SK-N-SH treated with all-trans-retinoic acid at 6 μM for 48 hours (cell line): Measurements from ENCODE around the gene DMAC2.

Source experiments
- CSRNP3 ChIP-seq: fragments of 250-450 bp; sonication (Bioruptor Pico); IDR thresholded peaks from 2 replicates; pipeline ENCODE4 v1.5.1; 2021; ENCODE audit warnings: mild to moderate bottlenecking, moderate library complexity
- GLIS3 ChIP-seq: fragments of 250-450 bp; sonication (Bioruptor Pico); IDR thresholded peaks from 2 replicates; pipeline ENCODE4 v1.5.0; 2020; ENCODE audit warnings: mild to moderate bottlenecking, moderate library complexity
- ZC3H10 ChIP-seq: fragments of 250-450 bp; sonication (Bioruptor Pico); IDR thresholded peaks from 2 replicates; pipeline ENCODE4 v1.5.1; 2021; ENCODE audit warnings: mild to moderate bottlenecking, moderate library complexity
- TF ChIP-seq, protein P1 (sequence below): fragments of 250-450 bp; sonication (Bioruptor Pico); IDR thresholded peaks from 2 replicates; pipeline ENCODE4 v1.8.0; 2020; ENCODE audit warnings: mild to moderate bottlenecking, moderate library complexity, borderline replicate concordance

DNA sequence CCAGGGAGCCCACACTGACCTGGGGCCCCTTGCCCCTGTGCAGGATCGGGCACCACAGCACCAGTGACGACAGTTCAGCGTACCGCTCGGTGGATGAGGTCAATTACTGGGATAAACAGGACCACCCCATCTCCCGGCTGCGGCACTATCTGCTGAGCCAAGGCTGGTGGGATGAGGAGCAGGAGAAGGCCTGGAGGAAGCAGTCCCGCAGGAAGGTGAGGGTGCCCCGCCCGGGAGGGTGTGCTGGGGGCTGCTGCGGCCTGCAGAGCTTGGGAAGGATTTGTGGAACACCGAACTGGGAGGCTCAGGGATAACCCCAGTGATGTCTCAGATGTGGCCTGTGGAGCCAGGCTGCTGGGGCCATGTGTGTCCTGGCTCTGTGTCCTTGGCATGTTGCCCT, 16.8 kb downstream of the DMAC2 start:
- no peak for TF ChIP-seq CSRNP3 (CRISPR knock-in tag)
- no peak for TF ChIP-seq GLIS3 (CRISPR knock-in tag)
- no peak for TF ChIP-seq ZC3H10 (CRISPR knock-in tag)
- TF ChIP-seq, protein P1, sequence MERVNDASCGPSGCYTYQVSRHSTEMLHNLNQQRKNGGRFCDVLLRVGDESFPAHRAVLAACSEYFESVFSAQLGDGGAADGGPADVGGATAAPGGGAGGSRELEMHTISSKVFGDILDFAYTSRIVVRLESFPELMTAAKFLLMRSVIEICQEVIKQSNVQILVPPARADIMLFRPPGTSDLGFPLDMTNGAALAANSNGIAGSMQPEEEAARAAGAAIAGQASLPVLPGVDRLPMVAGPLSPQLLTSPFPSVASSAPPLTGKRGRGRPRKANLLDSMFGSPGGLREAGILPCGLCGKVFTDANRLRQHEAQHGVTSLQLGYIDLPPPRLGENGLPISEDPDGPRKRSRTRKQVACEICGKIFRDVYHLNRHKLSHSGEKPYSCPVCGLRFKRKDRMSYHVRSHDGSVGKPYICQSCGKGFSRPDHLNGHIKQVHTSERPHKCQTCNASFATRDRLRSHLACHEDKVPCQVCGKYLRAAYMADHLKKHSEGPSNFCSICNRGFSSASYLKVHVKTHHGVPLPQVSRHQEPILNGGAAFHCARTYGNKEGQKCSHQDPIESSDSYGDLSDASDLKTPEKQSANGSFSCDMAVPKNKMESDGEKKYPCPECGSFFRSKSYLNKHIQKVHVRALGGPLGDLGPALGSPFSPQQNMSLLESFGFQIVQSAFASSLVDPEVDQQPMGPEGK (CRISPR knock-in tag), result no peak
